ENCODE measurements around the gene ZBED1.
"Not testable (repeated sequence)": the region's sequence is repeated elsewhere in the genome, so short reads cannot be mapped to it uniquely, and the experiment has no call there.

Gene ZBED1

DNA sequence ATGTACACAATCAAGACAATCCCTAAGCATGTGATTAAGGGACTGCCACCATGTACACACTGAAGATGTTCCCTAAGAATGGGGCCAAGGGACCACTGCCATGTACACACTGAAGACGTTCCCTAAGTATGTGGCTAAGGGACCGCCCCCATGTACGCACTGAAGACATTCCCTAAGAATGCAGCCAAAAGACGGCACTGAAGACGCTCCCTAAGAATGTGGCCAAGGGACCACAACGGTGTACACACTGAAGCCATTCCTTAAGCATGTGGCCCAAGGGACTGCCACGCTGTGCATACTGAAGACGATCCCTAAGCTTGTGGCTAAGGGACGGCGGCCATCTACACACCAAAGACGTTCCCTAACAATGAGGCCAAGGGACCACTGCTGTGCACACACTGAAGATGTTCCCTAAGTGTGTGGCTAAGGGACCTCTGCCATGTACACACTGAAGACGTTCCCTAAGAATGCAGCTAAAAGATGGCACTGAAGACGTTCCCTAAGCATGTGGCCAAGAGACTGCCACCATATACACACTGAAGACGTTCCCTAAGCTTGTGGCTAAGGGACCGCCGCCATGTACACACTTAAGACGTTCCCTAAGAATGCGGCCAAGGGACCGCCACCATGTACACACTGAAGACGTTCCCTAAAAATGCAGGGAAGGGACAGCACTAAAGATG is 26.4 kb downstream of the ZBED1 start:
- DNase-seq (ENCODE audit: low spot score): no peak

DNA sequence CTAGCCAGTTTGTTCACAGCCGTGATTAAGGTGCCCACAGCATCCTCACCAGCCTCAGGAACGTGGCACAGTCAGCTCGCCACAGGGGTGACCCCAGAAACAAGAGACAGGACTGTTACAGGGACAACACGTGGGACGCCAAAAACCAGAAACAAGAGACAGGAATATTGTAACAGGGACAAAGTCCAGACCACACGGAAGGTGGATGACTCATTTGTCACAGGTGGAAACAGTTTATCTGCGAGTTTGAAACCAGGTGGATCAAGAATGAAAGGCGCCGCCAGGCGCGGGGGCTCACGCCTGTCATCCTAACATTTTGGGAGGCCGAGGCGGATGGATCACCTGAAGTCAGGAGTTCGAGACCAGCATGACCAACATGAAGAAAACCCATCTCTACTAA is 27.7 kb downstream of the ZBED1 start:
- DNase-seq (ENCODE audit: low spot score): not testable (repeated sequence)

DNA sequence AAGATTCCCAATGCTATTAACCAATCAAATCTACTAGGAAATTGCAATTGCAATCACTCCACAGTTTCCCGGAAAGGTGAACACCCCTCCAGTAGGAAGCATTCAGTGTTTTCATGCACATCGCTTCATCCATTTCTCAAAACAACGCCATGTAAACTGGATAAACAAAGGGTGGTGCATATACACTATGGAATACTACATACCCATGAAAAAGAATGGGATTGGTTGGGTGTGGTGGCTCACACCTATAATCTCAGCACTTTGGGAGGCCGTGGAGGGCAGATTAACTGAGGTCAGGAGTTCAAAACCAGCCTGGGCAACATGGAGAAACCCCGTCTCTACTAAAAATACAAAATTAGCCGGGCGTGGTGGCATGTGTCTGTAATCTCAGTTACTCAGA is 29.1 kb downstream of the ZBED1 start:
- DNase-seq (ENCODE audit: low spot score): no peak

DNA sequence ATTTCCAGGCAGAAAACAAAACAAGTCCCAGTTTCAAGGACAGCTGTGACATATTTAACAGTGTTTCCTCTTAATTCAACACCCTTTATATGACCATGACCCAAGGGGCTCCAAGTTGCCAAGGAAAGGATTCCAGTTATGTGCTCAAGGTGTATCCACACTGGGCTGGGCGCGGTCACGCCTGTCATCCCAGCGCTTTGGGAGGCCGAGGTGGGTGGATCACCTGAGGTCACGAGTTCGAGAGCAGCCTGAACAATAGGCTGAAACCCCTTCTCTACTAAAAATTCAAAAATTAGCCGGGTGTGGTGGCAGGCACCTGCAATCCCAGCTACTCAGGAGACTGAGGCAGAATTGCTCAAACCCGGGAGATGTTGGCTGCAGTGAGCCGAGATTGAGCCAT is 29.6 kb downstream of the ZBED1 start:
- DNase-seq (ENCODE audit: low spot score): not testable (repeated sequence)

DNA sequence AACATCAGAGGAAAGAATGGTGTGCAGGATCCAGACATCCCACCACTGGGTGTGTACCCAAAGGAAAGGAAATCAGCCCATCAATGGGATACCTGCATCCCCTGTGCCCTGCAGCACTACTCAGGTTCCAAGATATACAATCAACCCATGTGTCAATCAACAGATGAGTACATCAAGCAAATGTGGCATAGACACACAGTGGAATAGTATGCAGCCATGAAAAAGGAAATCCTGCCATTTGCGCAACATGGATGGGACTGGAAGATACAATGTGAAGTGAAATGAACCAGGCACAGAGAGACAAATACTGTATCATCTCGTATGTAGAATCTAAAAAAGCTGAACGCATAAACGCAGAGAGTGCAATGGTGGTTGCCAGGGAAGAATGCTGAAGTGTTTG is 30.9 kb downstream of the ZBED1 start:
- DNase-seq (ENCODE audit: low spot score): not testable (repeated sequence)

DNA sequence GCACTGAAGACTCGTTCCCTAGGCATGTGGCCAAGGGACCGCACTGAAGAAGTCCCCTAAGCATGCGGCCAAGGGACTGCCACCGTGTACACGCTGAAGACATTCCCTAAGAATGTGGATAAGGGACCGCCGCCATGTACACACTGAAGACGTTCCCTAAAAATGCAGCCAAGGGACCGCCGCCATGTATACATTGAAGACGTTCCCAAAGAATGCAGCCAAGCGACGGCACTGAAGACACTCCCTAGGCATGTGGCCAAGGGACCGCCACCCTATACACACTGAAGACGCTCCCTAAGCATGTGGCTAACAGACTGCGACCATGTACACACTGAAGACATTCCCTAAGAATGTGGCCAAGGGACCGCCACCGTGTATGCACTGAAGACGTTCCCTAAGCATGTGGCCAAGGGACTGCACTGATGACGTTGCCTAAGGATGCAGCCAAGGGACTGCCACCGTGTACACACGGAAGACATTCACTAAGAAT is 31.5 kb downstream of the ZBED1 start:
- no peak for DNase-seq (ENCODE audit: low spot score)

DNA sequence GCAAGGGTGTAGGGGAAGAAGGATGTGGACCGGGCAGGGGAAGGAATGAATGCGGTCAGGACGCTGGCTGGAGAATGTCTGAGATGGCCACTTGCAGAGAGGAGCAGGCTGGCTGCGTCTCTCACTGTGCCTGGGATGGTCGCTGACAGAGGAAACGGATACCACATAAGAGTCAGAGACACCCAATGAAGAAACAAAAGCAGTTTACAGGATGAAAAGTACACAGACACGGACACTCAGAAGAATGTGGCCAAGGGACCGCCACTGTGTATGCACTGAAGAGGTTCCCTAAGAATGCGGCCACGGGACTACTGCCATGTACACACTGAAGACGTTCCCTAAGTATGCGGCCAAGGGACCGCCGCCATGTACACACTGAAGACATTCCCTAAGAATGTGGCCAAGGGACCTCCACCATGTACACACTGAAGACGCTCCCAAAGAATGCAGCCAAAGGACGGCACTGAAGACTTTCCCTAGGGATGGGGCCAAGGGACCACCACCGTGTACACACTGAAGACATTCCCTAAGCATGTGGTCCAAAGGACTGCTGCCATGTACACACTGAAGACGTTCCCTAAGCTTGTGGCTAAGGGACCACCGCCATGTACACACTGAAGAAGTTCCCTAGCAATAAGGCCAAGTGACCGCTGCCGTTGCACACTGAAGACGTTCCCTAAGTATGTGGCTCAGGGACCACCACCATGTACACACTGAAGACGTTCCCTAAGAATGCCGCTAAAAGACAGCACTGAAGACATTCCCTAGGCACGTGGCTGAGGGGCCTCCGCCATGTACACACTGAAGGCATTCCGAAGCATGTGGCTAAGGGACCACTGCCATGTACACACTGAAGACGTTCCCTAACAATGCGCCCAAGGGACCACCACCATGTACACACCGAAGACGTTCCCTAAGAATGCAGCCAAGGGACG is 32.2 kb downstream of the ZBED1 start:
- DNase-seq (ENCODE audit: low spot score): no peak

DNA sequence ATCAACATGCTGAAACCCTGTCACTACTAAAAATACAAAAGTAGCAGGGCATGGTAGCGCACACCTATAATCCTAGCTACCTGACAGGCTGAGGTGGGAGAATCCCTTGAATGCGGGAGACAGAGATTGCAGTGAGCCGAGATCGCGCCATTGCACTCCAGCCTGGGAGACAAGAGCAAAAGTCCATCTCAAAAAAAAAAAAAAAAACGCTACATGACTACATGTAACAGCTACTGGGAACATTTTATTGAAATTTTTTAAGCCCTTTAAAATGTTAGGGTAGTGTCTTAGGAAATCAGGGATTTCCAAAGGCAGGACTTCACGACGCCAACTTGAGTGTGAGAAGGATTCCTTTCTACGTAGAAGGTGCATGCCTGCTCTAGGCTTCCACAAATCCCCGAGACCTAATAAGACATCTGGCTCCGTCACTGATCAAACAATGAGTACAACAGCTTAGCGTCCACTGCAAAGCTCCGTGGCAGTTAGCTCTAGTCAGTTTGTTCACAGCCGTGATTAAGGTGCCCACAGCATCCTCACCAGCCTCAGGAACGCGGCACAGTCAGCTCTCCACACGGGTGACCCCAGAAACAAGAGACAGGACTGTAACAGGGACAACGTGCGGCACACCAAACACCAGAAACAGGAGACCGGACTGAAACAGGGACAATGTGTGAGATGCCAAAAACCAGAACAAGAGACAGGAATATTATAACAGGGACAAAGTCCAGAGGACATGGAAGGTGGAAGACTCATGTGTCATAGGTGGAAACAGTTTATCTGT is 33.7 kb downstream of the ZBED1 start:
- DNase-seq (ENCODE audit: low spot score): no peak

DNA sequence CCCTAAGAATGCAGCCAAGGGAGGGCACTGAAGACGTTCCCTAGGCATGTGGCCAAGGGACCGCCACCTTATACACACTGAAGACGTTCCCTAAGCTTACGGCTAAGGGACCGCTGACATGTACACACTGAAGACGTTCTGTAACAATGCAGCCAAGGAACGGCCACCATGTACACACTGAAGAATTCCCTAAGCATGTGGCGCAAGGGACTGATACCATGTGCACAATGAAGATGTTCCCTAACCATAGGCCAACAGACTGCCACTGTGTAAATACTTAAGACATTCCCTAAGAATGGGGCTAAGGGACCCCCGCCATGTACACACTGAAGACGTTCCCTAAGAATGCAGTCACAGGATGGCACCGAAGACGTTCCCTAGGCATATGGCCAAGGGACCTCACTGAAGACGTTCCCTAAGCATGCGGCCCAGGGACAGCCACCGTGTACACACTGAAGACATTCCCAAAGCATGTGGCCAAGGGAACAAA is 36.1 kb downstream of the ZBED1 start:
- peak; percentile 30 for DNase-seq (ENCODE audit: low spot score)

DNA sequence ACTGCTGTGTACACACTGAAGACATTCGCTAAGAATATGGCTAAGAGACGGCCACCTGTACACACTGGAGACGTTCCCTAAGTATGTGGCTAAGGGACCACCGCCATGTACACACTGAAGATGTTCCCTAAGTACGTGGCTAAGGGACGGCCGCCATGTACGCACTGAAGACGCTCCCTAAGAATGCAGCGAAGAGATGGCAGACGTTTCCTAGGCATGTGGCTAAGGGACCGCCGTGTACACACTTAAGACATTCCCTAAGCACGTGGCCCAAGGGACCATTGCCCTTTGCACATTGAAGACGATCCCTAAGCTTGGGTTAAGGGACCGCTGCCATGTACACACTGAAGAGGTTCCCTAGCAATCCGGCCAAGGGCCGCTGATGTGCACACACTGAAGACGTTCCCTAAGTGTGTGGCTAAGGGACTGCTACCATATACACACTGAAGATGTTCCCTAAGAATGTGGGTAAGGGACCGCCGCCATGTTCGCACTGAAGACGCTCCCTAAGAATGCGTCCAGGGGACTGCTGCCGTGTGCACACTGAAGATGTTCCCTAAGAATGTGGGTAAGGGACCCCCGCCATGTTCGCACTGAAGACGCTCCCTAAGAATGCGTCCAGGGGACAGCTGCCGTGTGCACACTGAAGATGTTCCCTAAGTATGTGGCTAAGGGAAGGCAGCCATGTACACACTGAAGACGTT is 36.7 kb downstream of the ZBED1 start:
- peak; percentile 69 for DNase-seq (ENCODE audit: low spot score)

DNA sequence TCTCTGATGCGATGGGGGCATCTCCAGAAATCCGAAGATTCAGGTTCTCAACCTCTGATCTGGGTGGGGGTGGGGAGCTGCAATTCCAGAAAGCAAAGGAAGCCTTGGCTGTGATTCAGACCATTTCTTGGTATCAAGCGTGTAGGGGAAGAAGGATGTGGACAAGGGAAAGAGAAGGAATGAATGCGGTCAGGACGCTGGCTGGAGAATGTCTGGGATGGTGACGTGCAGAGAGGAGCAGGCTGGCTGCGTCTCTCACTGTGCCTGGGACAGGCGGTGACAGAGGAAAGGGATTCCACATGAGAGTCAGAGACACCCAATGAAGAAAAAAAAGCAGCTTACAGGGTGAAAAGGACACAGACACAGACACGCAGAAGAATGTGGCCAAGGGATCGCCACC is 37.3 kb downstream of the ZBED1 start:
- DNase-seq (ENCODE audit: low spot score): not testable (repeated sequence)

DNA sequence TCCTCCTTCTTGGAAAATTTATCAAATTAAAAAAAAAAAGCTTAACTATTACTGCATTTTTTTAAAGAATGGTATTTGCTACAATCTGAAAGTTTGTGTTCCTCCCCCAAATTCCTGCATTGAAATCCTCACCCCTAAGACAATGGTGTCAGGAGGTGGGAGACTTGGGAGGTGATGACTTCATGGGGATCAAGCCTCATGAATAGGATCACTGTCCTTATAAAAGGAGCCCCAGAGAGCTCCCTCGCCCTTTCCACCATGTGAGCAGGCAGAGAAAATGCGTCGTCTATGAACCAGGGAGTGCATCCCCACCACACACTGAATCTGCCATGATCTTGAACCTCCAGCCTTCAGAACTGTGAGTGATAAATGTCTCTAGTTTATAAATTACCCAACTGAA is 38.0 kb downstream of the ZBED1 start:
- DNase-seq (ENCODE audit: low spot score): no peak

DNA sequence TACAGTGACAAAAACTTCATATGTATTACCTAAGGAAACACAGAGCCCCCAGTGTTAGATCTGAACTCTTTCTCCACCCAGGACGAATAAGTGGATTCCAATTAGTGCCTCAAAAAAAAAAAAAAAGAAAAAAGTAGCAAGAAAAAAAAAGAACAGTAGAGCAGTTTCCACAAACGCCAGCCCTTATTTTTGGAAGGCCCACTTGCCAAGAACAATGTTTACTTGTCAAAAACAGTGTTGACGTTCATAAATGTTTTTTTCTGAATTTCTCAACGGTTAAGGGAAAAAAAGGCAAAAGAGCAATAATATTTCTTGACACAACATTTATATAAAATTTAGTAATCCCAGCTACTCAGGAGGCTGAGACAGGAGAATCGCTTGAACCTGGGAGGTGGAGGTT is 38.7 kb downstream of the ZBED1 start:
- DNase-seq (ENCODE audit: low spot score): no peak

DNA sequence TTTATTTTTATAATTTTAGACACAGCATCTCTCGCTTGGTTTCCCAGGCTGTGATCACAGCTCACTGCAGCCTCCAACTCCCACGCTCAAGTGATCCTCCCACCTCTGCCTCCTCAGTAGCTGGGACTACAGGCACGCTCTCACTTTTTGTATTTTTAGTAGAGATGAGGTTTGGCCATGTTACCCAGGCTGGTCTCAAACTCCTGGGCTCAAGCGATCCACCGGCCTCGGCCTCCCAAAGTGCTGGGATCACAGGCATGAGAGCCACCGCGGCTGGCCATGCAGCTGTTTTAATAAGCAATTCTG is 39.1 kb downstream of the ZBED1 start:
- no peak for DNase-seq (ENCODE audit: low spot score)

DNA sequence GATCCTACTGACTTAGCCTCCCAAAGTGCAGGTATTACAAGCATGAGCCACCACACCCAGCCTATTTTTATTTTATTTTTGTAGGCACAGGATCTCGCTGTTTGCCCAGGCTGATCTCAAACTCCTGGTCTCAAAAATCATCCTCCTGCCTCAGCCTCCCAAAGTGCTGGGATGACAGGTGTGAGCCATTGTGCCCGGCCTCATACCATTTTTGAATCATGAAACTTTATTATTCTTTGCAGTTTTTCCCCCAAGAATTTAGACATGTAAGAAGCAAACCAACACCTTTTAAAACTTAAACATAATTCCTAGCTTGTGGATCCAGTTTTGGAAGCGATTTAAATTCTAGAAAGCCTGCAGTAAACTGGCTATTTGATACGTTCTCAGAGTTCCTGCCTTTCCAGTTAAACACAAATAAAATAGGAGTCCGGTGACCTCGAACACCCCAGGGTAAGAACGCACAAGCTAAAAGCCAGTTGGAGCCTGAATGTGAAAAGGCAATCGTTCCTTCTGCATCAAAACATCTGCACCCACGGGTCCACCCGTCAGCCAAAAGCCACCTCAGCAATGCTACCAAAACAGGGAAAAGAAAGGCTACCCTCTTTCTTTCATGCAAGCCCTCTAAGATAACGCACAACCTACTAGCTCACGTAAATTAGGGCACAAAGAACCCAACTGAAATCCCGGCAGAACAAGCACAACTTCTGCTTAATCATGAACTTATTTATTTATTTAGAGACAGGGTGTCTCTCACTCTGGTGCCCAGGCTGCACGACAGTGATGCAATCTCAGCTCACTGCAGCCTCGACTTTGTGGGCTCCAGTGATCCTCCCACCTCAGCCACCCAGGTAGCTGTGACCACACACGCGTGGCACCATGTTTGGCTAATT is 39.7 kb downstream of the ZBED1 start:
- not testable (repeated sequence) for DNase-seq (ENCODE audit: low spot score)

DNA sequence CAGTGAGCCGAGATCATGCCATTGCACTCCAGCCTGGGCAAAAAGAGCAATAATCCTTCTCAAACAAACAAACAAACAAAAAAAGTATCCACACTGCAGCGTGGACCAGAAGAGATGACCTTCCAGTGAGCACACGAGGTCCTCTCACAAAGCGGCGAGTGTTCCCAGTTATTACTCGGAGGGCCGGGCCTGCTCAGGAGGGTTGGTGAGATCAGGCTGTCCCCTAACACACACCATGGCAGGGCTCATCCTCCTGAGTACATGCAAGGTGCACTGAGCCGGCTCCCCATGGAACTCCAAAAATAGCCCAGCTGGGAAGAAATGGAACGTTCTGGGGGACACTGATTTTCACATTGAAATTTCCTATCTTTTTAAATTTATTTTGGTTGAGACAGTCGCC is 40.7 kb downstream of the ZBED1 start:
- not testable (repeated sequence) for DNase-seq (ENCODE audit: low spot score)

DNA sequence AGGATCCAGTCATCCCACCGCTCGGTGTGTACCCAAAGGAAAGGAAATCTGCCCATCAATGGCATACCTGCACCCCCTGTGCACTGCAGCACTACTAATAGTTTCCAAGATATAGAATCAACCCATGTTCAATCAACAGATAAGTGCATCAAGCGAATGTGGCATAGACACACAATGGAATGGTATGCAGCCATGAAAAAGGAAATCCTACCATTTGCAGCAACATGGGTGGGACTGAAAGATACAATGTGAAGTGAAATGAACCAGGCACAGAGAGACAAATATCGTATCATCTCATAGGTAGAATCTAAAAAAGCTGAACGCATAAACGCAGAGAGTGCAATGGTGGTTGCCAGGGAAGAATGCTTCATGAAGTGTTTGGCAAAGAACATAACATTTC is 42.5 kb downstream of the ZBED1 start:
- no peak for DNase-seq (ENCODE audit: low spot score)

DNA sequence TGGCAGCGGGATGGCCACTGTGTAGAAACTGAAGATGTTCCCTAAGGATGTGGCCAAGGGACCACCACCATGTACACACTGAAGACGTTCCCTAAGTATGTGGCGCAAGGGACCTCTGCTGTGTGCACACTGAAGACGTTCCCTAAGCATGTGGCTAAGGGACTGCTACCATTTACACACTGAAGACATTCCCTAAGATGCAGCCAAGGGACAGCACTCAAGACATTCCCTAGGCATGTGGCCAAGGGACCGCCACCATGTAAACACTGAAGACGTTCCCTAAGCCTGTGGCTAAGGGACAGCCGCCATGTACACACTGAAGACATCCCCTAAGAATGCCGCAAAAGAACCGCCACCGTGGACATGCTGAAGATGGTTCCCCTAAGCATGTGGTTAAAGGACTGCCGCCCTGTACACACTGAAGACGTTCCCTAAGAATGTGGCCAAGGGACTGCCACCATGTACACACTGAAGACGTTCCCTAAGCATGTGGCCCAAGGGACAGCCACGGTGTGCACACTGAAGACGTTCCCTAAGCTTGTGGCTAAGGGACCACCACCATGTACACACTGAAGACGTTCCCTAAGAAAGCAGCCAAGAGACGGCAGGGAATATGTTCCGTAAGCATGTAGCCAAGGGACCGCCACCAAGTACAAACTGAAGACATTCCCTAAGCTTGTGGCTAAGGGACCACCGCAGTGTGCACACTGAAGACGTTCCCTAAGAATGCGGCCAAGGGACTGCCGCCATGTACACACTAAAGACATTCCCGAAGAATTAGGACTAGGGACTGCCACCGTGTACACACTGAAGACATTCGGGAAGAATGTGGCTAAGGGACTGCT is 43.3 kb downstream of the ZBED1 start:
- DNase-seq (ENCODE audit: low spot score): no peak

DNA sequence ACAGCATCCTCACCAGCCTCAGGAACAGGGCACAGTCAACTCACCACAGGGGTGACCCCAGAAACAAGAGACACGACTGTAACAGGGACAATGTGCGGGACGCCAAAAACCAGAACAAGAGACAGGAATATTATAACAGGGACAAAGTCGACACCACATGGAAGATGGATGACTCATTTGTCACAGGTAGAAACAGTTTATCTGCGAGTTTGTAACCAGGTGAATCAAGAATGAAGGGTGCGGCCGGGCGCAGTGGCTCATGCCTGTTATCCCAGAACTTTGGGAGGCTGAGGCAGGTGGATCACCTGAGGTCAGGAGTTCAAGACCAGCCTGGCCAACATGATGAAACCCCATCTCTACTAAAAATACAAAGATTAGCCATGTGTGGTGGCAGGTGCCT is 44.7 kb downstream of the ZBED1 start:
- DNase-seq (ENCODE audit: low spot score): not testable (repeated sequence)

DNA sequence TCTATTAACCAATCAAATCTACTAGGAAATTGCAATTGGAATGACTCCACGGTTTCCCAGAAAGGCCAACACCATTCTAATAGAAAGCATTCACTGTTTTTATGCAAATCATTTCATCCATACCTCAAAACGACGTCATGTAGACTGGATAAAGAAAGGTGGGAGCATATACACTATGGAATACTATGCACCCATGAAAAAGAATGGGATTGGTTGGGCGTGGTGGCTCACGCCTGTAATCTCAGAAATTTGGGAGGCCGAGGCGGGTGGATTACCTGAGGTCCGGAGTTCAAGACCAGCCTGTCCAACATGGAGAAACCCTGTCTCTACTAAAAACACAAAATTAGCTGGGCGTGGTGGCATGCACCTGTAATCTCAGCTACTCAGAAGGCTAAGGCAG is 46.2 kb downstream of the ZBED1 start:
- not testable (repeated sequence) for DNase-seq (ENCODE audit: low spot score)
